ENCODE results near the gene FKBP4. TPM values are rescaled to one million over a fixed set of nuclear protein-coding genes. Genes with fewer than 3 reads are reported as not detected.

Gene FKBP4
- total and polyA plus RNA-seq, 2 donors (not counting 3 experiments of a cell fraction or from before 2014, with no cell fraction given) = 31.0 to 85.6 TPM

GRCh38 chr12:2751686-2752085 is 43.1 kb upstream of the FKBP4 start:
- intact Hi-C loops (cut with micrococcal nuclease) = loop anchor here (2.0 kb wide), 1 partner anchor 111 kb away; no protein-coding TSS in a partner anchor
- no peak overlapping the region for H3K9ac ChIP-seq (replicated peaks; ENCODE audit: extremely low read depth, insufficient read depth, low read length)
- no peaks in the 10 kb centered on the region for H3K9me3 ChIP-seq (replicated peaks; ENCODE audit: control insufficient read depth, insufficient read depth, low read length)
- H3K27ac ChIP-seq (ENCODE audit: insufficient read depth, low read depth, low read length) = no peak overlapping the region
- no peak overlapping the region for H2AFZ ChIP-seq (ENCODE audit: low read depth, low read length)
- no peaks in the 10 kb centered on the region for H3K36me3 ChIP-seq (ENCODE audit: control insufficient read depth in 2 of 2, extremely low read depth in 1 of 2, insufficient read depth in 2 of 2, low read length in 2 of 2)
- H3K79me2 ChIP-seq (ENCODE audit: control insufficient read depth, insufficient read depth, low read length) = no peaks in the 10 kb centered on the region
- DNase-seq (ENCODE audit: low read depth, low spot score) (no peak), FAIRE-seq (no peak)
- H3K4me3 ChIP-seq (replicated peaks in 1 of 3; ENCODE audit: insufficient read depth in 1 of 3, low read depth in 1 of 3, low read length in 3 of 3) = no peak overlapping the region
- POLR2A ChIA-PET = no interaction called here
- CTCF ChIA-PET = interaction anchor here (0.9 to 2.8 kb wide), 4 partner anchors 12 to 69 kb away, joined by 4 to 9 read pairs (median 6); no protein-coding TSS in a partner anchor
- H4K20me1 ChIP-seq (replicated peaks; ENCODE audit: control insufficient read depth, extremely low read depth, insufficient read depth, low read length) = no peaks in the 10 kb centered on the region
- H3K4me2 ChIP-seq (ENCODE audit: insufficient read depth, low read length) = no peak overlapping the region
- H3K27me3 ChIP-seq (ENCODE audit: control insufficient read depth in 2 of 2, insufficient read depth in 2 of 2, low read length in 2 of 2) = peaks cover 0 to 5% of the 10 kb centered on the region in 2 experiments
- TF ChIP-seq, protein P1, sequence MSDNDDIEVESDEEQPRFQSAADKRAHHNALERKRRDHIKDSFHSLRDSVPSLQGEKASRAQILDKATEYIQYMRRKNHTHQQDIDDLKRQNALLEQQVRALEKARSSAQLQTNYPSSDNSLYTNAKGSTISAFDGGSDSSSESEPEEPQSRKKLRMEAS (IDR thresholded peaks at IDR 0.05; ENCODE audit: insufficient read depth, insufficient read length) = no peak
- TF ChIP-seq EZH2 (IDR thresholded peaks at IDR 0.05; ENCODE audit: borderline replicate concordance, low read depth, low read length, severe bottlenecking) = no peak
- no peak for TF ChIP-seq MYC (IDR thresholded peaks at IDR 0.05; ENCODE audit: low read depth, low read length)
- TF ChIP-seq POLR2A (IDR thresholded peaks at IDR 0.05; ENCODE audit: low read depth, low read length) = no peak
- no peak for TF ChIP-seq POLR2AphosphoS5 (IDR thresholded peaks at IDR 0.05; ENCODE audit: insufficient read depth, low read depth, low read length)
- no peak for TF ChIP-seq GATA2 (IDR thresholded peaks at IDR 0.05; ENCODE audit: insufficient read depth, insufficient read length, low read depth, low read length)
- TF ChIP-seq FOS (IDR thresholded peaks at IDR 0.05; ENCODE audit: borderline replicate concordance, insufficient read depth, low read length) = no peak
- no peak for TF ChIP-seq JUN (IDR thresholded peaks at IDR 0.05; ENCODE audit: borderline replicate concordance, insufficient read depth, insufficient read length, low read depth)
- TF ChIP-seq, protein P2, sequence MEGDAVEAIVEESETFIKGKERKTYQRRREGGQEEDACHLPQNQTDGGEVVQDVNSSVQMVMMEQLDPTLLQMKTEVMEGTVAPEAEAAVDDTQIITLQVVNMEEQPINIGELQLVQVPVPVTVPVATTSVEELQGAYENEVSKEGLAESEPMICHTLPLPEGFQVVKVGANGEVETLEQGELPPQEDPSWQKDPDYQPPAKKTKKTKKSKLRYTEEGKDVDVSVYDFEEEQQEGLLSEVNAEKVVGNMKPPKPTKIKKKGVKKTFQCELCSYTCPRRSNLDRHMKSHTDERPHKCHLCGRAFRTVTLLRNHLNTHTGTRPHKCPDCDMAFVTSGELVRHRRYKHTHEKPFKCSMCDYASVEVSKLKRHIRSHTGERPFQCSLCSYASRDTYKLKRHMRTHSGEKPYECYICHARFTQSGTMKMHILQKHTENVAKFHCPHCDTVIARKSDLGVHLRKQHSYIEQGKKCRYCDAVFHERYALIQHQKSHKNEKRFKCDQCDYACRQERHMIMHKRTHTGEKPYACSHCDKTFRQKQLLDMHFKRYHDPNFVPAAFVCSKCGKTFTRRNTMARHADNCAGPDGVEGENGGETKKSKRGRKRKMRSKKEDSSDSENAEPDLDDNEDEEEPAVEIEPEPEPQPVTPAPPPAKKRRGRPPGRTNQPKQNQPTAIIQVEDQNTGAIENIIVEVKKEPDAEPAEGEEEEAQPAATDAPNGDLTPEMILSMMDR (IDR thresholded peaks at IDR 0.05; ENCODE audit: extremely low read depth in 1 of 2, insufficient read depth in 1 of 2, low read depth in 1 of 2, low read length in 2 of 2) = no peak
- dilution Hi-C loops (cut with MboI; ENCODE audit: extremely low pct_ligation_motif_present, low sequenced_read_pairs) = no loop called here
- H3K4me1 ChIP-seq (ENCODE audit: control insufficient read depth, extremely low read depth, insufficient read depth, low read length) = no peaks in the 10 kb centered on the region
- no peaks in the 10 kb centered on the region for H3K9me1 ChIP-seq (replicated peaks; ENCODE audit: control insufficient read depth, extremely low read depth, insufficient read depth, low read length)
- no TSS peak for BruUV-seq (replicated peaks)
